K562 (cell line): ENCODE measurements around the gene ZNF831. TPM values are rescaled to one million over a fixed set of nuclear protein-coding genes. Genes with fewer than 3 reads are reported as not detected.

Experiments
- ATAC-seq: fragments of 200-7000 bp; cut with Tn5 transposase; 3 replicates; pipeline ENCODE4 v1.9.1; 2020; ENCODE audit warnings: moderate library complexity
- BruUV-seq: library from RNA; stranded (reverse); fragments of 400-500 nt; replicated peaks from 2 replicates; lab custom pipeline; 2021; lab: Mats Ljungman, UMichigan
- CTCF ChIA-PET: fragments of 300-600 bp; formaldehyde crosslinking; extraction: SDS; loops from one replicate; lab custom pipeline; 2021; ENCODE audit warnings: low intra/inter-chr PET ratio; lab: Yijun Ruan, JAX
- POLR2A ChIA-PET: fragments of 300-600, 350-650 bp; sonication (Branson Sonifier 250); formaldehyde crosslinking; extraction: SDS; loops from one replicate; lab custom pipeline; 2021; ENCODE audit warnings: antibody characterized with exemption, inconsistent platforms; lab: Yijun Ruan, JAX
- DNase-seq, 4 experiments: peaks; one replicate each; pipeline versions ENCODE4 v3.0.0 to v3.0.0-alpha.2; 2011 to 2018; ENCODE audit warnings: low spot score in 3 of 4, mixed read lengths in 3 of 4; ENCODE audit errors: extremely low read depth in 1 of 4
- FAIRE-seq: peaks from 2 replicates; lab custom pipeline; 2011; peaks lifted over from hg19 to GRCh38; lab: Jason Lieb, UNC
- H2AFZ ChIP-seq: 2 replicates; pipeline ENCODE4 v1.6.0; 2011; ENCODE audit warnings: low read depth, low read length, control low read depth, inconsistent platforms
- H3K27ac ChIP-seq: fragments of 200-600 bp; 3 replicates; pipeline ENCODE4 v1.8.0; 2011; ENCODE audit warnings: low read depth, mild to moderate bottlenecking, control low read depth, inconsistent platforms, low read length, moderate library complexity, mixed read lengths; ENCODE audit errors: extremely low read depth
- H3K27me3 ChIP-seq, 2 experiments: fragments of 300-600 bp in 1 of 2; 2 replicates in 1 of 2; 3 replicates in 1 of 2; pipeline versions ENCODE4 v1.6.0 to v1.8.0; 2011; ENCODE audit warnings: inconsistent platforms in 2 of 2, low read length in 2 of 2, mild to moderate bottlenecking in 1 of 2, mixed read lengths in 1 of 2, moderate library complexity in 1 of 2; ENCODE audit not compliant: control insufficient read depth in 2 of 2, insufficient read depth in 2 of 2
- H3K36me3 ChIP-seq: fragments of 300-600 bp; 3 replicates; pipeline ENCODE4 v1.8.0; 2011; ENCODE audit warnings: mild to moderate bottlenecking, low read length, inconsistent platforms; ENCODE audit not compliant: control insufficient read depth, insufficient read depth
- H3K4me1 ChIP-seq, 2 experiments: fragments of 200-600 bp in 1 of 2; replicated peaks in 1 of 2; 2 replicates in 1 of 2; 3 replicates in 1 of 2; pipeline versions ENCODE4 v1.5.1 to v1.8.0; 2011; ENCODE audit warnings: inconsistent platforms in 2 of 2, low read length in 2 of 2, mild to moderate bottlenecking in 1 of 2, mixed read lengths in 1 of 2, moderate library complexity in 1 of 2; ENCODE audit not compliant: control insufficient read depth in 2 of 2, insufficient read depth in 2 of 2
- H3K4me2 ChIP-seq: 2 replicates; pipeline ENCODE4 v1.6.1; 2011; ENCODE audit warnings: low read length, control low read depth, inconsistent platforms, mixed read lengths; ENCODE audit not compliant: insufficient read depth
- H3K4me3 ChIP-seq: fragments of 200-600 bp; sonication (generic), shearing (Covaris generic); 2 replicates; pipeline ENCODE4 v1.5.1; 2016; ENCODE audit warnings: control low read depth, inconsistent platforms
- H3K79me2 ChIP-seq: fragments of 200-600 bp; 3 replicates; pipeline ENCODE4 v1.8.0; 2011; ENCODE audit warnings: low read length, inconsistent platforms; ENCODE audit not compliant: control insufficient read depth, insufficient read depth
- H3K9ac ChIP-seq, 2 experiments: 2 replicates each; pipeline versions ENCODE4 v1.6.0 to v1.6.1; 2011; ENCODE audit warnings: low read depth in 2 of 2, low read length in 2 of 2, control low read depth in 1 of 2, inconsistent platforms in 1 of 2, mild to moderate bottlenecking in 1 of 2, mixed read lengths in 1 of 2; ENCODE audit not compliant: insufficient read depth in 1 of 2
- H3K9me1 ChIP-seq: one replicate; pipeline ENCODE4 v1.6.0; 2011; ENCODE audit warnings: inconsistent platforms, mild to moderate bottlenecking, low read length, moderate library complexity; ENCODE audit not compliant: control insufficient read depth, insufficient read depth
- H3K9me3 ChIP-seq: replicated peaks from 2 replicates; pipeline ENCODE4 v1.5.1; 2011; ENCODE audit warnings: low read depth, low read length, inconsistent platforms; ENCODE audit not compliant: control insufficient read depth, insufficient read depth
- H4K20me1 ChIP-seq: replicated peaks from 2 replicates; pipeline ENCODE4 v1.6.1; 2011; ENCODE audit warnings: low read length, inconsistent platforms, mixed read lengths; ENCODE audit not compliant: control insufficient read depth, insufficient read depth
- HIVEP1 ChIP-seq: fragments of 250-450 bp; sonication (Bioruptor Pico); IDR thresholded peaks from 2 replicates; pipeline ENCODE4 v1.4.0; 2020; ENCODE audit warnings: mild to moderate bottlenecking
- HMG20B ChIP-seq: fragments of 250-450 bp; sonication (Bioruptor Pico); IDR thresholded peaks from 2 replicates; pipeline ENCODE4 v1.5.0; 2021; ENCODE audit warnings: mild to moderate bottlenecking
- KAT8 ChIP-seq: fragments of 450-650 bp; IDR thresholded peaks from 2 replicates; pipeline ENCODE4 v1.6.1; 2016; ENCODE audit warnings: low read depth, mild to moderate bottlenecking
- PURB ChIP-seq: sonication (generic); formaldehyde crosslinking; IDR thresholded peaks from 2 replicates; pipeline ENCODE4 v1.9.0; 2021; ENCODE audit warnings: low read depth, mild to moderate bottlenecking, missing genetic modification reagents
- SUPT5H ChIP-seq: fragments of 450-650 bp; IDR thresholded peaks from 2 replicates; pipeline ENCODE4 v1.6.1; 2016
- ZBTB1 ChIP-seq: sonication (generic); formaldehyde crosslinking; IDR thresholded peaks from 2 replicates; pipeline ENCODE4 v1.8.1; 2023; ENCODE audit warnings: missing genetic modification reagents, low read depth, mild to moderate bottlenecking, borderline replicate concordance
- ZNF707 ChIP-seq: fragments of 250-450 bp; sonication (Bioruptor Pico); conservative IDR thresholded peaks from 2 replicates; pipeline ENCODE4 v1.8.0; 2022; ENCODE audit warnings: inconsistent platforms, mild to moderate bottlenecking, moderate library complexity
- WGBS: fragments of 100-300 bp; shearing (Covaris generic); methylation state at CpG from one replicate; pipeline ENCODE4 v1.1.6; 2016; ENCODE audit warnings: low coverage, mixed read lengths; ENCODE audit not compliant: insufficient coverage; ENCODE audit errors: missing lambda C conversion rate; 5-methylcytosine and 5-hydroxymethylcytosine counted together
- in situ Hi-C: fragments of 300-500 bp; cut with MboI; formaldehyde crosslinking; loops from 4 replicates; pipeline ENCODE4 v1.15.0; 2018; ENCODE audit warnings: inconsistent platforms, mixed read lengths
- intact Hi-C: fragments of 100-400 bp; cut with micrococcal nuclease; formaldehyde crosslinking; loops from 2 replicates; pipeline ENCODE4 v1.14.2; 2022
- polyA plus RNA-seq, 8 experiments: library from polyadenylated mRNA; depleted of rRNA in 4 of 8; stranded (reverse) in 5 of 8; unstranded in 3 of 8; fragments of >200 nt; fragmentation: Nextera tagmentation in 2 of 8; fragmentation: Illumina TruSeq in 1 of 8; extraction: Ambion mirVana in 2 of 8; extraction: Trizol in 1 of 8; gene quantifications; 2 replicates each; pipeline versions ENCODE4 v1.2.1 to v1.2.3, GENCODE V29; 2011 to 2014; ENCODE audit warnings: inconsistent platforms in 1 of 8, missing spikeins in 1 of 8
- total RNA-seq, 7 experiments: library from RNA; depleted of rRNA in 6 of 7; stranded (reverse); fragments of >200 nt in 6 of 7; fragmentation: Illumina TruSeq in 2 of 7; extraction: Trizol in 2 of 7; gene quantifications; 2 replicates each; pipeline versions ENCODE4 v1.2.1 to v1.2.3, GENCODE V29; 2011 to 2021; ENCODE audit warnings: low replicate concordance in 1 of 7

The ZNF831 gene
- total and polyA plus RNA-seq, 9 of the 15 experiments (the other 6 are each of a cell fraction or from before 2014, with no cell fraction given) = not detected

GRCh38 chr20:59247731-59248684 lies 84.4 kb downstream of the ZNF831 start:
- H3K27me3 ChIP-seq = peaks cover 0 to 13% of the 10 kb centered on the region in 2 experiments; a peak in 4 of 5 replicates
- intact Hi-C loops (no loop called here), in situ Hi-C loops (no loop called here)
- no peak overlapping the region for H3K9ac ChIP-seq
- no peak overlapping the region for H3K27ac ChIP-seq
- no peak overlapping the region for H3K4me2 ChIP-seq
- no peak overlapping the region for H2AFZ ChIP-seq
- no peaks in the 10 kb centered on the region for H3K9me3 ChIP-seq
- ChIA-PET CTCF (no interaction called here), POLR2A (interaction anchor here (1.1 kb wide), 1 partner anchor 9 kb away, joined by 4 read pairs; no protein-coding TSS in a partner anchor)
- H3K9me1 ChIP-seq = no peaks in the 10 kb centered on the region
- DNase-seq (no peak), ATAC-seq (no peak), FAIRE-seq (no peak)
- H3K4me1 ChIP-seq = no peaks in the 10 kb centered on the region
- no peak overlapping the region for H3K4me3 ChIP-seq
- no peak for TF ChIP-seq PURB (CRISPR knock-in tag)
- TF ChIP-seq KAT8 = no peak
- no peak for TF ChIP-seq SUPT5H
- TF ChIP-seq HIVEP1 = no peak
- TF ChIP-seq ZBTB1 (CRISPR knock-in tag) = no peak
- TF ChIP-seq HMG20B (CRISPR knock-in tag) = no peak
- no peak for TF ChIP-seq ZNF707 (CRISPR knock-in tag)
- no peaks in the 10 kb centered on the region for H4K20me1 ChIP-seq
- WGBS = 0% methylated on average over 4 of the region's 4 CpGs
- no TSS peak for BruUV-seq
- no peaks in the 10 kb centered on the region for H3K79me2 ChIP-seq
- H3K36me3 ChIP-seq = no peaks in the 10 kb centered on the region
